GM12891 (cell line): ENCODE measurements around the gene RECK.

Experiments
- DNase-seq: peaks from one replicate; pipeline ENCODE4 v3.0.0; 2011; ENCODE audit warnings: low spot score; ENCODE audit not compliant: insufficient read length
- FAIRE-seq: peaks from 2 replicates; lab custom pipeline; 2011; peaks lifted over from hg19 to GRCh38; lab: Jason Lieb, UNC
- PAX5 ChIP-seq: IDR thresholded peaks from 2 replicates; pipeline ENCODE4 v1.6.1; 2011; ENCODE audit warnings: low read length, moderate library complexity, mild to moderate bottlenecking; ENCODE audit not compliant: insufficient read depth, severe bottlenecking
- POLR2A ChIP-seq: IDR thresholded peaks from 2 replicates; pipeline ENCODE4 v1.6.1; 2011; ENCODE audit warnings: low read depth, low read length, control low read depth
- POLR2AphosphoS5 ChIP-seq: IDR thresholded peaks from 2 replicates; pipeline ENCODE4 v1.6.1; 2011; ENCODE audit warnings: low read depth, low read length, control low read depth
- POU2F2 ChIP-seq: IDR thresholded peaks from 2 replicates; pipeline ENCODE4 v1.6.1; 2011; ENCODE audit warnings: low read depth, mild to moderate bottlenecking, control low read depth, low read length, moderate library complexity
- SPI1 ChIP-seq: IDR thresholded peaks from 2 replicates; pipeline ENCODE4 v1.6.1; 2011; ENCODE audit warnings: low read depth, low read length, control low read depth
- TAF1 ChIP-seq: IDR thresholded peaks from 2 replicates; pipeline ENCODE4 v1.6.1; 2011; ENCODE audit warnings: low read depth, low read length, control low read depth

Gene RECK

DNA sequence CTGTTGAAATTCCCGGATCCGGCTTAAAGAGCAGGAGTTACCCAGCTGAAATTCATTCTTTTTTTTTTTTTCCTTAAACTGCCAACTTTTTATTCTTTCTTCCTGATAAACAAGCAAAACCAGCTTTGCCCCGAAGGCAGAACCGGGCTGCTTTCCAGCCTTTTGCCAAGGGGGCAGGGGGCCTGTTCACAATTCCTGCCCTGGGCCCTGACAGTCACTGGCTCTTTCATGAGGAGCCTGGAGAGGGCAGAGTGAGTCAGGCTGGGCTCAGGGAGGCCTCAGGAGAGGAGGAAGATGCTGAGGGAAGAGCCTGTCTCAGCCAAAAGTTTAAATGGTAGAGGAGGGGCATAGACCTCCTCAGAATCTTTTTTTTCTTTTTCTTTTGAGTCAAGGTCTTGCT is 104.6 kb downstream of the RECK start:
- DNase-seq (no peak), FAIRE-seq (no peak)
- TF ChIP-seq POU2F2, result no peak
- no peak for TF ChIP-seq TAF1
- TF ChIP-seq POLR2AphosphoS5, result no peak
- no peak for TF ChIP-seq POLR2A
- no peak for TF ChIP-seq SPI1
- no peak for TF ChIP-seq PAX5

GRCh38 chr9:36141761-36142160 is 105.0 kb downstream of the RECK start:
- FAIRE-seq (no peak), DNase-seq (no peak)
- no peak for TF ChIP-seq POU2F2
- TF ChIP-seq PAX5, result no peak
- TF ChIP-seq POLR2A, result no peak
- no peak for TF ChIP-seq TAF1
- TF ChIP-seq POLR2AphosphoS5, result no peak
- no peak for TF ChIP-seq SPI1

- TF ChIP-seq TAF1 (no peak), POLR2A (no peak), PAX5 (no peak), POLR2AphosphoS5 (no peak), POU2F2 (no peak), SPI1 (no peak)
- peak; percentile 23 for FAIRE-seq
- no peak for DNase-seq
These were observed 106.0 kb downstream of the RECK start for GRCh38 chr9:36142510-36143244.

- TF ChIP-seq TAF1, result no peak
- DNase-seq (no peak), FAIRE-seq (no peak)
These were observed 106.5 kb downstream of the RECK start for GRCh38 chr9:36143245-36143641.

- no peak for TF ChIP-seq PAX5
- no peak for TF ChIP-seq TAF1
- no peak for TF ChIP-seq POLR2A
- TF ChIP-seq SPI1, result no peak
- TF ChIP-seq POU2F2, result no peak
- TF ChIP-seq POLR2AphosphoS5, result no peak
- FAIRE-seq, result peak; percentile 75
- no peak for DNase-seq
These were observed 107.9 kb downstream of the RECK start for GRCh38 chr9:36144309-36145232.

DNA sequence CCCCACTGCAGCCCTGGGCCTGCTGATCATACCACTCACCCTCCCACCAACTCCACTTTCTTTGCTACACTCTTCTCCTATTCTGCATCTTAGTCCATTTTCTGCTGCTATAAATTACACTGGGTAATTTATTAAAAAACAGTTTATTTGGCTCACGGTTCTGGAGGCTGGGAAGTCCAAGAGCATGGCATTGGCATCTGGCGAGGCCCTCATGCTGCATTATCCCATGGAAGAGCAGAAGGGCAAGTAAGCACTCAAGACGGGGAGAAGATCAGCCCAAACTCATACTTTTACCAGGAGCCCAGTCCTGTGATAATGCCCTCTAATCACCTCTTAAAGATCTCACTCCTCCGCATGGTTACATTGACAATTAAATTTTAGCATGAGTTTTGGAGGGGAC is 109.3 kb downstream of the RECK start:
- DNase-seq (no peak), FAIRE-seq (no peak)
- TF ChIP-seq SPI1 (no peak), PAX5 (no peak), POLR2A (no peak), TAF1 (no peak), POU2F2 (no peak), POLR2AphosphoS5 (no peak)

DNA sequence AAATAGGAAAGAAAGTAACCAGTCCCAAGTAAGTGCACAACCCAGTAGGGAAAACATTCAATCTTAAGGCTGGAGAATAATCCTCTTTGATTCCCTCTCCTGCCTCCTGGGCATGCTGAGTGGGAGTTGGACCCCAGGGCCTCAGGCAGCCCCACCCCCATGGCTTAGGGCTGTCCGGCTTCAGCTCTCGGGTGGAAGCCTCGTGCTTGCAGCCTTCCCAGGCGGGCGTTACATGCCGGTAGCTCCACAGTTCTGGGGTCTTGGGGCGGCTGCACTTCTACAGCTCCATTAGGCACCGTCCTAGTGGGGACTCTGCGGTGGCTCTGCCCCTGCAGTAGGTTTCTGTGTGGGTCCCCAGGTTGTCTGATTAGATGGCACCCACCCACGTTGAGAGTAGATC is 109.9 kb downstream of the RECK start:
- FAIRE-seq (no peak), DNase-seq (no peak)
- TF ChIP-seq POU2F2, result no peak
- TF ChIP-seq PAX5, result no peak
- no peak for TF ChIP-seq POLR2A

GRCh38 chr9:36147441-36148175 is 110.9 kb downstream of the RECK start:
- DNase-seq (no peak), FAIRE-seq (no peak)
- TF ChIP-seq POLR2AphosphoS5 (no peak), SPI1 (no peak), PAX5 (no peak), POU2F2 (no peak), TAF1 (no peak), POLR2A (no peak)

DNA sequence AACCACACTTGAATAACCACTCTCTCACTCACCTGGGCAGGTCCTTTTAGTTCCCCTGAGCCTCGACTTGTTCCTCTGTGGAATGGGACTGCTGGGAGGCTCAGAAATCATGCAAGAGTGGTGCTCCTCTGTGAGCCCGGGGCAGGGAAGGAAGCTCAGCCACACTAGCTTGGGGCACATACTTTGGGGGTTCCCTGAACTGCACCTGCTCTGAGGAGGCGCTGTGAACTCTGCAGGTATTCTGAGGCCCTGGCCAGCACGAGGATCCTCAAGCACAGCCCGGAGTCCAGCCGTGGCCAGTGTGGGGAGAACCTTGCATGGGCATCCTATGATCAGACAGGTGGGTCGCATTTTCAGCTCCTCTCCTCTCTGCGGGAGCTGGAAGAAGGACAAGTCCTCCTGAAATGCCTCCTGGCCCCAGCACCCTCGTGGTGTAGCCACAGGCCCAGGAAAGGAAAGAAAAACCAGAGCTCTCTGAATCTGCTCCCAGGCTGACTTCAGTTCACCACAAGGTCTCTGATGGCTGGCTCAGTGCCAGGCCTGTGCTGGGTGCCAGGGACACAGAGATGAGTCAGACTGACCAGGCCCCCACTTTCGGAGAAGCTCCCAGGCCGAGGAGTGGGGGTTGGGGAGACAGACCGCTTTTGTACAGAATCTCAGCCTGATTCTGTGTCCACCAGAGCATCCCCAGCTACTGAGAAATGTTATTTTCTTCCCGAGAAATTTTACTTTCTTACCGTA is 111.8 kb downstream of the RECK start:
- FAIRE-seq (peak; percentile 5), DNase-seq (no peak)
- no peak for TF ChIP-seq POU2F2
- TF ChIP-seq POLR2A, result no peak
- TF ChIP-seq PAX5, result no peak
- TF ChIP-seq TAF1, result no peak
- no peak for TF ChIP-seq SPI1
- no peak for TF ChIP-seq POLR2AphosphoS5
